ENCODE measurements around the gene CHMP1B.

DNA sequence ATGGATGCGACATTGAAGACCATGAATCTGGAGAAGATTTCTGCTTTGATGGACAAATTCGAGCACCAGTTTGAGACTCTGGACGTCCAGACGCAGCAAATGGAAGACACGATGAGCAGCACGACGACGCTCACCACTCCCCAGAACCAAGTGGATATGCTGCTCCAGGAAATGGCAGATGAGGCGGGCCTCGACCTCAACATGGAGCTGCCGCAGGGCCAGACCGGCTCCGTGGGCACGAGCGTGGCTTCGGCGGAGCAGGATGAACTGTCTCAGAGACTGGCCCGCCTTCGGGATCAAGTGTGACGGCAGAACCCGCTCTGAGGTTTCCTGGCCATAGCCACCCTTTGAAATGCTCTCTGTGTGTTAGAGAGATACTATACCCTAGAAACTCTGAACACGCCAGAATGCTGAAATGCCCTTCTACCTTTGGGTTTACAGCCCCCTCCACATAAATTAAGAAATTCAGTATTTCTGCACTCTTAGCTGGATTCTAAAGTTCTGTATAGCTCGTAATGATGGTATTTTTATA is 659 bp downstream of the CHMP1B start:
- TF ChIP-seq CTCF (conservative IDR thresholded peaks at IDR 0.05 in 1 of 2, IDR thresholded peaks at IDR 0.05 in 1 of 2; ENCODE audit: extremely low read depth in 1 of 2, insufficient read depth in 1 of 2, low read depth in 1 of 2, low read length in 2 of 2) (no peak), EZH2 (IDR thresholded peaks at IDR 0.05; ENCODE audit: borderline replicate concordance, low read length) (no peak)

Data from mammary epithelial cell (primary cell).